SU-DHL-6 (cell line): ENCODE data around the gene RTEL1.

Source experiments
- H2AFZ ChIP-seq: fragments of 200-600 bp; sonication (generic); 2 replicates; pipeline ENCODE4 v1.6.1; 2014; ENCODE audit warnings: low read depth, mild to moderate bottlenecking, moderate library complexity, mixed read lengths, antibody characterized with exemption, low read length; ENCODE audit not compliant: severe bottlenecking
- H3F3A ChIP-seq: fragments of 200-600 bp; shearing (Covaris generic); 2 replicates; pipeline ENCODE4 v1.6.0; 2016; ENCODE audit warnings: antibody characterized with exemption, mild to moderate bottlenecking; ENCODE audit not compliant: insufficient read depth
- H3K27ac ChIP-seq: fragments of 200-600 bp; sonication (generic); 2 replicates; pipeline ENCODE4 v1.5.1; 2016; ENCODE audit warnings: low read depth, mild to moderate bottlenecking, low read length, moderate library complexity, mixed read lengths
- H3K27me3 ChIP-seq: fragments of 200-600 bp; sonication (generic), shearing (Covaris generic); 2 replicates; pipeline ENCODE4 v1.6.0; 2014; ENCODE audit warnings: mild to moderate bottlenecking, low read length
- H3K36me3 ChIP-seq: fragments of 200-600 bp; sonication (generic); 2 replicates; pipeline ENCODE4 v1.6.1; 2014; ENCODE audit warnings: mild to moderate bottlenecking, low read length, mixed read lengths
- H3K4me2 ChIP-seq: fragments of 300-600, 200-600 bp; shearing (Covaris generic), sonication (generic); 2 replicates; pipeline ENCODE4 v1.6.0; 2014; ENCODE audit warnings: low read length, low read depth, mild to moderate bottlenecking; ENCODE audit not compliant: poor library complexity, severe bottlenecking
- H3K4me3 ChIP-seq: fragments of 200-600 bp; sonication (generic); 2 replicates; pipeline ENCODE4 v1.5.1; 2014; ENCODE audit warnings: antibody characterized with exemption, low read length, mild to moderate bottlenecking, mixed read lengths; ENCODE audit not compliant: insufficient read depth, poor library complexity, severe bottlenecking
- H3K79me2 ChIP-seq: fragments of 200-600 bp; sonication (generic); 2 replicates; pipeline ENCODE4 v1.6.1; 2014; ENCODE audit warnings: mild to moderate bottlenecking, low read length, moderate library complexity; ENCODE audit not compliant: insufficient read depth
- H3K9ac ChIP-seq: fragments of 200-600 bp; sonication (generic); 2 replicates; pipeline ENCODE4 v1.7.0; 2014; ENCODE audit warnings: mild to moderate bottlenecking, low read length
- H3K9me2 ChIP-seq: fragments of 200-600 bp; sonication (generic); replicated peaks from 2 replicates; pipeline ENCODE4 v1.6.1; 2014; ENCODE audit warnings: low read length; ENCODE audit not compliant: insufficient read depth
- H3K9me3 ChIP-seq: fragments of 200-600 bp; sonication (generic); 2 replicates; pipeline ENCODE4 v1.6.1; 2014; ENCODE audit warnings: low read length, mixed read lengths; ENCODE audit not compliant: insufficient read depth
- H4K20me1 ChIP-seq: fragments of 200-600 bp; sonication (generic); 2 replicates; pipeline ENCODE4 v1.6.1; 2014; ENCODE audit warnings: low read depth, mild to moderate bottlenecking, antibody characterized with exemption, low read length, moderate library complexity, mixed read lengths
- CTCF ChIP-seq: fragments of 200-600 bp; sonication (generic); IDR thresholded peaks from one replicate; pipeline ENCODE4 v1.5.1; 2017; ENCODE audit warnings: antibody characterized with exemption, mild to moderate bottlenecking, low read length, moderate library complexity; ENCODE audit not compliant: insufficient read depth, poor library complexity, severe bottlenecking
- EZH2phosphoT487 ChIP-seq: fragments of 200-600 bp; sonication (generic), shearing (Covaris generic); conservative IDR thresholded peaks from 2 replicates; pipeline ENCODE4 v1.6.1; 2018; ENCODE audit warnings: mild to moderate bottlenecking, antibody characterized with exemption, low read length, moderate library complexity, mixed read lengths

RTEL1 gene

GRCh38 chr20:63664861-63665594 lies 6.9 kb downstream of the RTEL1 start:
- no peaks in the 10 kb centered on the region for H3K79me2 ChIP-seq
- no peak overlapping the region for H3K4me3 ChIP-seq
- no peaks in the 10 kb centered on the region for H4K20me1 ChIP-seq
- TF ChIP-seq EZH2phosphoT487 (no peak), CTCF (no peak)
- no peak overlapping the region for H3K27ac ChIP-seq
- no peak overlapping the region for H3K9ac ChIP-seq
- H2AFZ ChIP-seq = no peak overlapping the region
- no peaks in the 10 kb centered on the region for H3K36me3 ChIP-seq
- H3K4me2 ChIP-seq = no peak overlapping the region
- no peaks in the 10 kb centered on the region for H3K9me3 ChIP-seq
- H3K9me2 ChIP-seq = no peaks in the 10 kb centered on the region
- H3F3A ChIP-seq = no peaks in the 10 kb centered on the region
- H3K27me3 ChIP-seq = no peaks in the 10 kb centered on the region

DNA sequence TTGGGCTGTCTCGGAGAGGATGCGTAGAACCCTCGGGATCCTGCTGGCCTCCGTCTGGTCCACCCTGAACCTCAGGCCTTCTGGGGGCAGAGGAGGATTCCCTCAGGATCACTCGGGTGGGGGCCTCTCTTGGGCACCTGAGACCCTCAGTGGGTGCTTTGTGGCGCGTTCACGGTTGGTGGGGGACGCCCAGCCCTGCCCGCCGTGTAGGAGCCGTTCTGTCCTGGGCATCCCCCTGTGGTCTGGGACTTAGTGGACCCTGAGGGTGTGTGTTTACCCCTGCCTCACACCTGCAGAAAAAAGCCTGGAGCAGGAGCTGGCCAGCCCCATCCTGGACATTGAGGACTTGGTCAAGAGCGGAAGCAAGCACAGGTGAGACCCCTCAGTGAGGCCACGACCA lies 7.6 kb downstream of the RTEL1 start:
- Histone ChIP-seq H2AFZ (no peak overlapping the region), H3K9ac (no peak overlapping the region), H3K4me2 (no peak overlapping the region), H3F3A (no peaks in the 10 kb centered on the region), H3K9me2 (no peaks in the 10 kb centered on the region), H3K4me3 (no peak overlapping the region), H3K27me3 (no peaks in the 10 kb centered on the region), H4K20me1 (no peaks in the 10 kb centered on the region), H3K79me2 (no peaks in the 10 kb centered on the region), H3K9me3 (no peaks in the 10 kb centered on the region), H3K36me3 (no peaks in the 10 kb centered on the region), H3K27ac (no peak overlapping the region)
- TF ChIP-seq CTCF = no peak
- no peak for TF ChIP-seq EZH2phosphoT487

GRCh38 chr20:63667858-63668257 lies 9.7 kb downstream of the RTEL1 start:
- Histone ChIP-seq H4K20me1 (no peaks in the 10 kb centered on the region), H3K9me2 (no peaks in the 10 kb centered on the region), H3K4me2 (no peak overlapping the region), H3K27me3 (no peaks in the 10 kb centered on the region), H3K27ac (no peak overlapping the region), H3K4me3 (no peak overlapping the region), H3K9me3 (no peaks in the 10 kb centered on the region), H3K9ac (no peak overlapping the region), H3F3A (no peaks in the 10 kb centered on the region), H3K36me3 (no peaks in the 10 kb centered on the region), H2AFZ (no peak overlapping the region), H3K79me2 (no peaks in the 10 kb centered on the region)
- TF ChIP-seq CTCF (no peak), EZH2phosphoT487 (no peak)
